PC-3 (cell line): ENCODE data around the gene INO80B.
"Not testable (repeated sequence)": the region's sequence is repeated elsewhere in the genome, so short reads cannot be mapped to it uniquely, and the experiment has no call there.

Experiments used
- CTCF ChIP-seq: fragments of 300-600 bp; sonication (generic); conservative IDR thresholded peaks from 2 replicates; pipeline ENCODE4 v1.5.1; 2017; ENCODE audit warnings: antibody characterized with exemption, low read depth, mild to moderate bottlenecking, low read length
- EZH2 ChIP-seq: fragments of 300-600 bp; sonication (generic); IDR thresholded peaks from one replicate; pipeline ENCODE4 v1.6.1; 2017; ENCODE audit warnings: antibody characterized with exemption, mild to moderate bottlenecking, low read length; ENCODE audit not compliant: unreplicated experiment

GRCh38 chr2:74483675-74484164, 28.8 kb downstream of the INO80B start:
- TF ChIP-seq CTCF, EZH2: not testable (repeated sequence)
